ENCODE data around the gene COBL. TPM values are rescaled to one million over a fixed set of nuclear protein-coding genes. Genes with fewer than 3 reads are reported as not detected.

Gene COBL
- total RNA-seq, 1 experiment from 2014 or later, result 52.3 TPM

DNA sequence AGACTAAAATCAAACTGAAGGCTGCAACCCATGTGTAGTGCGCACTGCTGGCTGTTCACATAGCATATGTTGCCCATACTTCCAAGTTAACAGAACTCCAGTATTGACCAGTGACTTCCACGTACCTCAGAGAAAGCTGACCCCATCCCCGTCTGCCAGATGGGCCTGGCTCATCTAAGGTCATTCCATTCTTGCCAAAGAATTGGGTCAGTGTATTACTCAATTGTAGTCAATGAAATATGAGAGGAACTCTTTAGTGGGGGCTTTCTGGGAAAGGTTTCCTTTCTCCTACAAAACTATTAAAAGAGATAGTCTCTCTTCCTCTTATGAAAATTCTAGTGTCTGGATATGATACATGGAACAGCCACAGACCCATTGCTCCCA, 238.6 kb downstream of the COBL start:
- H3K23ac ChIP-seq (ENCODE audit: insufficient read length, low read depth, low read length), result no peak overlapping the region
- H3K27ac Mint-ChIP-seq, result peak overlapping the region in 1 of 3 experiments; percentile 51; a peak in 1 of 7 replicates
- no peaks in the 10 kb centered on the region; a peak in 1 of 5 replicates for H3K9me3 Mint-ChIP-seq
- no peak overlapping the region for H3K4me2 ChIP-seq (ENCODE audit: insufficient read depth, insufficient read length, low read length)
- WGBS (ENCODE audit: extremely low coverage, insufficient read length, low lambda C conversion rate), result no CpG with 5 or more reads among the region's 3 CpGs
- no peaks in the 10 kb centered on the region for H3K27me3 ChIP-seq (ENCODE audit: insufficient read depth, low read length)
- peaks cover 13% of the 10 kb centered on the region for H3K4me1 ChIP-seq (ENCODE audit: insufficient read depth, low read length)
- H3K56ac ChIP-seq (ENCODE audit: insufficient read length, low read depth, low read length), result no peak overlapping the region
- no peak overlapping the region for H3K18ac ChIP-seq (ENCODE audit: insufficient read length, low read depth, low read length)
- no peak overlapping the region for H4K91ac ChIP-seq (ENCODE audit: insufficient read length, low read depth, low read length)
- H2BK5ac ChIP-seq (ENCODE audit: insufficient read length, low read length), result no peak overlapping the region
- H3K9me3 ChIP-seq (ENCODE audit: control insufficient read depth, low read depth, low read length), result no peaks in the 10 kb centered on the region
- H3K79me1 ChIP-seq (ENCODE audit: insufficient read depth, low read depth, low read length, poor library complexity, severe bottlenecking), result no peaks in the 10 kb centered on the region
- no peak overlapping the region for H2BK12ac ChIP-seq (ENCODE audit: insufficient read length, low read depth, low read length)
- TF ChIP-seq, protein P1, sequence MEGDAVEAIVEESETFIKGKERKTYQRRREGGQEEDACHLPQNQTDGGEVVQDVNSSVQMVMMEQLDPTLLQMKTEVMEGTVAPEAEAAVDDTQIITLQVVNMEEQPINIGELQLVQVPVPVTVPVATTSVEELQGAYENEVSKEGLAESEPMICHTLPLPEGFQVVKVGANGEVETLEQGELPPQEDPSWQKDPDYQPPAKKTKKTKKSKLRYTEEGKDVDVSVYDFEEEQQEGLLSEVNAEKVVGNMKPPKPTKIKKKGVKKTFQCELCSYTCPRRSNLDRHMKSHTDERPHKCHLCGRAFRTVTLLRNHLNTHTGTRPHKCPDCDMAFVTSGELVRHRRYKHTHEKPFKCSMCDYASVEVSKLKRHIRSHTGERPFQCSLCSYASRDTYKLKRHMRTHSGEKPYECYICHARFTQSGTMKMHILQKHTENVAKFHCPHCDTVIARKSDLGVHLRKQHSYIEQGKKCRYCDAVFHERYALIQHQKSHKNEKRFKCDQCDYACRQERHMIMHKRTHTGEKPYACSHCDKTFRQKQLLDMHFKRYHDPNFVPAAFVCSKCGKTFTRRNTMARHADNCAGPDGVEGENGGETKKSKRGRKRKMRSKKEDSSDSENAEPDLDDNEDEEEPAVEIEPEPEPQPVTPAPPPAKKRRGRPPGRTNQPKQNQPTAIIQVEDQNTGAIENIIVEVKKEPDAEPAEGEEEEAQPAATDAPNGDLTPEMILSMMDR (conservative IDR thresholded peaks at IDR 0.05), result no peak
- peaks cover 0 to 28% (median 20%) of the 10 kb centered on the region in 3 experiments; a peak in 4 of 7 replicates for H3K36me3 Mint-ChIP-seq (ENCODE audit: insufficient read depth in 1 of 3, low read depth in 3 of 3)
- H2AK5ac ChIP-seq (ENCODE audit: insufficient read length, low read length), result no peak overlapping the region
- DNase-seq, result no peak
- no peak overlapping the region for H3T11ph ChIP-seq (ENCODE audit: low read length)
- H3K9ac ChIP-seq (ENCODE audit: extremely low read depth, insufficient read length, low read length), result no peak overlapping the region
- H3K27ac ChIP-seq (ENCODE audit: insufficient read length, low read depth, low read length), result no peak overlapping the region
- H3K27me3 Mint-ChIP-seq (ENCODE audit: low read depth), result no peaks in the 10 kb centered on the region
- H3K4me1 Mint-ChIP-seq, result peaks cover 40 to 42% of the 10 kb centered on the region in 2 experiments
- no peak overlapping the region for H2BK15ac ChIP-seq (ENCODE audit: low read depth, low read length)
- no peaks in the 10 kb centered on the region for H3K23me2 ChIP-seq (ENCODE audit: insufficient read length, low read depth, low read length, poor library complexity, severe bottlenecking)
- H3K79me2 ChIP-seq (ENCODE audit: insufficient read depth, low read length), result no peaks in the 10 kb centered on the region
- H3K14ac ChIP-seq (ENCODE audit: insufficient read depth, low read length), result no peak overlapping the region
- no peak overlapping the region for H4K5ac ChIP-seq (ENCODE audit: insufficient read length, low read depth, low read length)
- H2BK120ac ChIP-seq (ENCODE audit: low read depth, low read length, poor library complexity, severe bottlenecking), result no peak overlapping the region
- no peak overlapping the region for H3K4ac ChIP-seq (ENCODE audit: low read depth, low read length)
- H4K8ac ChIP-seq (replicated peaks; ENCODE audit: insufficient read length, low read depth, low read length), result no peak overlapping the region
- no peaks in the 10 kb centered on the region for H4K20me1 ChIP-seq (ENCODE audit: control insufficient read depth, insufficient read depth, insufficient read length)
- H2AFZ ChIP-seq (ENCODE audit: low read length), result no peak overlapping the region
- no peak overlapping the region for H3K4me3 Mint-ChIP-seq
- no peak overlapping the region for H2BK20ac ChIP-seq (ENCODE audit: low read depth, low read length, poor library complexity, severe bottlenecking)

All from H9 (cell line).